ENCODE data around the gene CEP152. TPM values are rescaled to one million over a fixed set of nuclear protein-coding genes. Genes with fewer than 3 reads are reported as not detected.
"Not testable (repeated sequence)": the region's sequence is repeated elsewhere in the genome, so short reads cannot be mapped to it uniquely, and the experiment has no call there.

Gene CEP152
- total RNA-seq, 1 experiment from 2014 or later, result 24.6 TPM

DNA sequence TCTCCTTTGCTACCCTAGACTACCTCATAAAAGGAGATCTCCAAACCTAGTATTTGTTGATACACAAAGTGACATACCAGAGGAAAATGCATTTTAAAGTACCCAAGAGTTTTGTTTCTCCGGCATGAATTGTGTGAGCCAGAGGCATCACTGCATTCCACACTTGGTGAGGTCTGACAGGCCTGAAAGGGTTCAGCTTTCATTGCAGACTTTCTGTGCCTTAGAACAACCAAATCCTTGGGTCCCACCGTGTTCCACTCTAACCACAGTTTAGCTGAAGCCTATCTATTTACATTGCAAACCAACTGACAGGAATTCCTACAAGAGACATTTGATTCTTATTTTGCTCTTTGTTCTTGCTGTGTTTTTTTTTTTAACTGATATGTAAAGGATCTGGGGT lies 46.1 kb upstream of the CEP152 start:
- Histone ChIP-seq H3K79me2 (ENCODE audit: low read depth) (no peaks in the 10 kb centered on the region), H2AFZ (no peak overlapping the region), H4K20me1 (ENCODE audit: insufficient read depth) (no peaks in the 10 kb centered on the region), H3K4me2 (no peak overlapping the region), H3K36me3 (ENCODE audit: low read depth) (no peaks in the 10 kb centered on the region), H3K4me1 (replicated peaks; ENCODE audit: insufficient read depth) (peaks cover 11% of the 10 kb centered on the region; the same call in 1 of the 2 replicates), H3K4me3 (no peak overlapping the region), H3K9me2 (ENCODE audit: insufficient read depth) (no peaks in the 10 kb centered on the region), H3K9me3 (ENCODE audit: insufficient read depth, low read depth) (no peaks in the 10 kb centered on the region), H3F3A (ENCODE audit: insufficient read depth, low read depth) (no peaks in the 10 kb centered on the region), H3K27ac (no peak overlapping the region), H3K27me3 (ENCODE audit: insufficient read depth, low read depth) (no peaks in the 10 kb centered on the region)
- no TSS peak for BruUV-seq (replicated peaks)
- no peak for DNase-seq
- ChIA-PET POLR2A (ENCODE audit: unreplicated experiment) (no interaction called here), CTCF (interaction anchor here (0.7 kb wide), 1 partner anchor 153 kb away, joined by 3 read pairs; no protein-coding TSS in a partner anchor)
- TF ChIP-seq EZH2 (IDR thresholded peaks at IDR 0.05; ENCODE audit: low read depth) (no peak), CTCF (conservative IDR thresholded peaks at IDR 0.05) (no peak)
- intact Hi-C loops (cut with micrococcal nuclease; ENCODE audit: unreplicated experiment), result no loop called here

- H3K27me3 ChIP-seq (ENCODE audit: insufficient read depth, low read depth), result no peaks in the 10 kb centered on the region
- TF ChIP-seq EZH2 (IDR thresholded peaks at IDR 0.05; ENCODE audit: low read depth) (no peak), CTCF (conservative IDR thresholded peaks at IDR 0.05) (peak; percentile 37; the same call in 1 of the 2 replicates)
- ChIA-PET CTCF (interaction anchor here (0.5 to 0.7 kb wide), 3 partner anchors 60 to 1895 kb away, joined by 3 to 16 read pairs (median 3); no protein-coding TSS in a partner anchor), POLR2A (ENCODE audit: unreplicated experiment) (interaction anchor here (0.7 kb wide), 1 partner anchor 218 kb away, joined by 5 read pairs; no protein-coding TSS in a partner anchor)
- H3K79me2 ChIP-seq (ENCODE audit: low read depth), result no peaks in the 10 kb centered on the region
- no peak overlapping the region for H3K27ac ChIP-seq
- H3K4me3 ChIP-seq, result no peak overlapping the region
- no peaks in the 10 kb centered on the region for H3K36me3 ChIP-seq (ENCODE audit: low read depth)
- H3K9me3 ChIP-seq (ENCODE audit: insufficient read depth, low read depth), result no peaks in the 10 kb centered on the region
- BruUV-seq (replicated peaks), result no TSS peak
- 0 out of 2 replicates have a peak overlapping the region, but pooled peaks have one; percentile 11 for H3K4me2 ChIP-seq
- no peaks in the 10 kb centered on the region for H4K20me1 ChIP-seq (ENCODE audit: insufficient read depth)
- H3K9me2 ChIP-seq (ENCODE audit: insufficient read depth), result no peaks in the 10 kb centered on the region
- intact Hi-C loops (cut with micrococcal nuclease; ENCODE audit: unreplicated experiment), result loop anchor here (2.0 kb wide), 1 partner anchor 497 kb away; no protein-coding TSS in a partner anchor
- peaks cover 11% of the 10 kb centered on the region; the same call in 1 of the 2 replicates for H3K4me1 ChIP-seq (replicated peaks; ENCODE audit: insufficient read depth)
- no peak overlapping the region for H2AFZ ChIP-seq
- DNase-seq, result peak in 1 of 2 experiments; percentile 10
- H3F3A ChIP-seq (ENCODE audit: insufficient read depth, low read depth), result no peaks in the 10 kb centered on the region
These were observed 44.9 kb upstream of the CEP152 start for GRCh38 chr15:48855501-48856440.

- POLR2A ChIA-PET (ENCODE audit: unreplicated experiment), result not testable (repeated sequence)
These were observed 43.6 kb upstream of the CEP152 start for GRCh38 chr15:48854434-48854833.

More at GRCh38 chr15:48854434-48854833, 43.6 kb upstream of the CEP152 start:
- intact Hi-C loops (cut with micrococcal nuclease; ENCODE audit: unreplicated experiment), result loop anchor here (2.0 kb wide), 1 partner anchor 496 kb away; no protein-coding TSS in a partner anchor
- H3K4me1 ChIP-seq (replicated peaks; ENCODE audit: insufficient read depth), result peaks cover 11% of the 10 kb centered on the region; the same call in 1 of the 2 replicates
- not testable (repeated sequence) for BruUV-seq (replicated peaks); H3K4me2 ChIP-seq; H4K20me1 ChIP-seq (ENCODE audit: insufficient read depth); H3K27me3 ChIP-seq (ENCODE audit: insufficient read depth, low read depth); H3K36me3 ChIP-seq (ENCODE audit: low read depth); H3K27ac ChIP-seq; H3F3A ChIP-seq (ENCODE audit: insufficient read depth, low read depth); DNase-seq; H3K9me3 ChIP-seq (ENCODE audit: insufficient read depth, low read depth); H3K79me2 ChIP-seq (ENCODE audit: low read depth); H3K4me3 ChIP-seq; H3K9me2 ChIP-seq (ENCODE audit: insufficient read depth); H2AFZ ChIP-seq
- CTCF ChIA-PET, result interaction anchor here (0.6 kb wide), 1 partner anchor 316 kb away, joined by 3 read pairs; no protein-coding TSS in a partner anchor

Data from PC-9 (cell line).